Measurements from ENCODE around the gene STRN4. TPM values are rescaled to one million over a fixed set of nuclear protein-coding genes. Genes with fewer than 3 reads are reported as not detected.

Gene STRN4
- total RNA-seq, 1 experiment from 2014 or later = 89.5 TPM

- H3K36me3 ChIP-seq (ENCODE audit: control insufficient read depth, insufficient read depth, low read length) = no peaks in the 10 kb centered on the region
- H3K4me3 ChIP-seq (ENCODE audit: low read depth in 2 of 2, low read length in 2 of 2) = no peak overlapping the region
- BruUV-seq (replicated peaks) = no TSS peak
- ChIA-PET POLR2A (interaction anchor here (0.5 kb wide), 1 partner anchor 11 kb away, joined by 9 read pairs; the partner anchor contains the start of gene PRKD2), CTCF (interaction anchor here (0.6 kb wide), 2 partner anchors 106 to 196 kb away, joined by 3 to 6 read pairs; no protein-coding TSS in a partner anchor)
- ATAC-seq = no peak
- H3K27ac ChIP-seq (ENCODE audit: low read length) = no peak overlapping the region
- no peaks in the 10 kb centered on the region for H3K9me3 ChIP-seq (ENCODE audit: control insufficient read depth, insufficient read depth, low read depth, low read length)
- intact Hi-C loops (cut with micrococcal nuclease; ENCODE audit: unreplicated experiment) (no loop called here), in situ Hi-C loops (cut with HindIII; ENCODE audit: low pct_unique_long_range_greater_than_20kb, low sequenced_read_pairs) (no loop called here)
- TF ChIP-seq POLR2AphosphoS5 (IDR thresholded peaks at IDR 0.05; ENCODE audit: low read depth, low read length) (no peak), TCF7L2 (IDR thresholded peaks at IDR 0.05; ENCODE audit: low read depth, low read length) (no peak), REST (IDR thresholded peaks at IDR 0.05; ENCODE audit: insufficient read depth in 1 of 2, low read depth in 2 of 2, low read length in 1 of 2) (no peak)
- TF ChIP-seq, protein P1, sequence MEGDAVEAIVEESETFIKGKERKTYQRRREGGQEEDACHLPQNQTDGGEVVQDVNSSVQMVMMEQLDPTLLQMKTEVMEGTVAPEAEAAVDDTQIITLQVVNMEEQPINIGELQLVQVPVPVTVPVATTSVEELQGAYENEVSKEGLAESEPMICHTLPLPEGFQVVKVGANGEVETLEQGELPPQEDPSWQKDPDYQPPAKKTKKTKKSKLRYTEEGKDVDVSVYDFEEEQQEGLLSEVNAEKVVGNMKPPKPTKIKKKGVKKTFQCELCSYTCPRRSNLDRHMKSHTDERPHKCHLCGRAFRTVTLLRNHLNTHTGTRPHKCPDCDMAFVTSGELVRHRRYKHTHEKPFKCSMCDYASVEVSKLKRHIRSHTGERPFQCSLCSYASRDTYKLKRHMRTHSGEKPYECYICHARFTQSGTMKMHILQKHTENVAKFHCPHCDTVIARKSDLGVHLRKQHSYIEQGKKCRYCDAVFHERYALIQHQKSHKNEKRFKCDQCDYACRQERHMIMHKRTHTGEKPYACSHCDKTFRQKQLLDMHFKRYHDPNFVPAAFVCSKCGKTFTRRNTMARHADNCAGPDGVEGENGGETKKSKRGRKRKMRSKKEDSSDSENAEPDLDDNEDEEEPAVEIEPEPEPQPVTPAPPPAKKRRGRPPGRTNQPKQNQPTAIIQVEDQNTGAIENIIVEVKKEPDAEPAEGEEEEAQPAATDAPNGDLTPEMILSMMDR (IDR thresholded peaks at IDR 0.05) = no peak
- no peaks in the 10 kb centered on the region for H3K27me3 ChIP-seq (ENCODE audit: control insufficient read depth, insufficient read depth, low read length)
- no peak for DNase-seq (ENCODE audit: low read depth, low spot score)
- no peaks in the 10 kb centered on the region for H3K4me1 ChIP-seq (ENCODE audit: control insufficient read depth, insufficient read depth, low read length)
Measured at GRCh38 chr19:46728208-46728607, 18.0 kb downstream of the STRN4 start.

DNA sequence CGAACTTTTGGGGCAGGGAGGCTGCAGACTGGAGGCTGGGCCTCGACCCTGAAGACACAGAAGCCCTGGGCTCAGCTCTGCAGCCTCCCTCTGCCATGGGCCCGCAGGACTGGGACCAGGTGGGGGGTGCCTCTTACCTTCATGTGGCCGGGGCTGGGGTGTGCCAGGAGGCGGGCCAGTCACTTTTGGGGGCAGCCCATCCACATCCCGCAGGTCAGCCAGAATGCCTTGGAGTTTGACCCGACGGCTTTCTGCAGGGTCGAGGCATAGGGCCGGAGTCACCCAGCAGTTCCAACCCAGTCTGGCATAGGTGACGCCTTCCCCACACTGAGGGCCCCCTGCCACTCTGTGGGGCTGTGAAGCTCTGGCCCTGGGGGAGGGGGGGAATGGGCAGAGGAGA, 18.5 kb downstream of the STRN4 start:
- in situ Hi-C loops (cut with HindIII; ENCODE audit: low pct_unique_long_range_greater_than_20kb, low sequenced_read_pairs) (no loop called here), intact Hi-C loops (cut with micrococcal nuclease; ENCODE audit: unreplicated experiment) (no loop called here)
- no peaks in the 10 kb centered on the region for H3K27me3 ChIP-seq (ENCODE audit: control insufficient read depth, insufficient read depth, low read length)
- H3K36me3 ChIP-seq (ENCODE audit: control insufficient read depth, insufficient read depth, low read length) = no peaks in the 10 kb centered on the region
- TF ChIP-seq, protein P1 (IDR thresholded peaks at IDR 0.05) = no peak
- TF ChIP-seq POLR2AphosphoS5 (IDR thresholded peaks at IDR 0.05; ENCODE audit: low read depth, low read length) (no peak), TCF7L2 (IDR thresholded peaks at IDR 0.05; ENCODE audit: low read depth, low read length) (no peak), SIN3A (IDR thresholded peaks at IDR 0.05; ENCODE audit: borderline replicate concordance, insufficient read depth, low read depth, low read length) (no peak), REST (IDR thresholded peaks at IDR 0.05; ENCODE audit: insufficient read depth in 1 of 2, low read depth in 2 of 2, low read length in 1 of 2) (no peak)
- H3K9me3 ChIP-seq (ENCODE audit: control insufficient read depth, insufficient read depth, low read depth, low read length) = no peaks in the 10 kb centered on the region
- CTCF ChIA-PET = interaction anchor here (0.6 kb wide), 2 partner anchors 106 to 195 kb away, joined by 3 to 6 read pairs; no protein-coding TSS in a partner anchor
- ATAC-seq = no peak
- no peak overlapping the region for H3K27ac ChIP-seq (ENCODE audit: low read length)
- BruUV-seq (replicated peaks) = no TSS peak
- DNase-seq (ENCODE audit: low read depth, low spot score) = no peak
- POLR2A ChIA-PET = interaction anchor here (0.5 kb wide), 1 partner anchor 11 kb away, joined by 9 read pairs; the partner anchor contains the start of gene PRKD2
- H3K4me3 ChIP-seq (ENCODE audit: low read depth in 2 of 2, low read length in 2 of 2) = no peak overlapping the region
- H3K4me1 ChIP-seq (ENCODE audit: control insufficient read depth, insufficient read depth, low read length) = no peaks in the 10 kb centered on the region

Data from Panc1 (cell line).